Fibroblast of the aortic adventitia (primary cell): ENCODE data around the gene ATRNL1. TPM values are rescaled to one million over a fixed set of nuclear protein-coding genes. Genes with fewer than 3 reads are reported as not detected.

Source experiments
- DNase-seq: peaks from one replicate; pipeline ENCODE4 v3.0.0-alpha.2; 2010; ENCODE audit warnings: low read depth
- H3K4me3 ChIP-seq: 2 replicates; pipeline ENCODE4 v1.5.1; 2011; ENCODE audit warnings: low read depth, mild to moderate bottlenecking, control low read depth, low read length, moderate library complexity
- CTCF ChIP-seq: IDR thresholded peaks from 2 replicates; pipeline ENCODE4 v1.5.1; 2011; ENCODE audit warnings: mild to moderate bottlenecking, low read length, control low read depth, inconsistent platforms; ENCODE audit not compliant: insufficient read depth
- total RNA-seq: library from RNA; depleted of rRNA; stranded (reverse); fragments of >200 nt; gene quantifications from 2 replicates; pipeline ENCODE4 v1.2.3, GENCODE V29; 2012; ENCODE audit warnings: low replicate concordance

The ATRNL1 gene
- total RNA-seq, 1 donor, result 1.9 TPM

- TF ChIP-seq CTCF, result no peak
- H3K4me3 ChIP-seq, result no peak overlapping the region
- DNase-seq, result no peak
These were observed 564.1 kb downstream of the ATRNL1 start for GRCh38 chr10:115657161-115657860.

GRCh38 chr10:115659616-115660015 is 566.5 kb downstream of the ATRNL1 start:
- no peak for TF ChIP-seq CTCF
- no peak overlapping the region for H3K4me3 ChIP-seq
- DNase-seq, result no peak

GRCh38 chr10:115660391-115660790 is 567.2 kb downstream of the ATRNL1 start:
- no peak for TF ChIP-seq CTCF
- no peak overlapping the region for H3K4me3 ChIP-seq
- DNase-seq, result no peak

- no peak for DNase-seq
- no peak overlapping the region for H3K4me3 ChIP-seq
- no peak for TF ChIP-seq CTCF
These were observed 569.3 kb downstream of the ATRNL1 start for GRCh38 chr10:115662422-115662821.

- no peak for TF ChIP-seq CTCF
- DNase-seq, result no peak
- H3K4me3 ChIP-seq, result no peak overlapping the region
These were observed 572.4 kb downstream of the ATRNL1 start for GRCh38 chr10:115665549-115665948.

GRCh38 chr10:115674496-115674895 is 581.3 kb downstream of the ATRNL1 start:
- no peak overlapping the region for H3K4me3 ChIP-seq
- no peak for DNase-seq
- TF ChIP-seq CTCF, result no peak

GRCh38 chr10:115696747-115697146 is 603.6 kb downstream of the ATRNL1 start:
- no peak for TF ChIP-seq CTCF
- DNase-seq, result no peak
- H3K4me3 ChIP-seq, result no peak overlapping the region
